ENCODE measurements around the gene NLRX1. TPM values are rescaled to one million over a fixed set of nuclear protein-coding genes. Genes with fewer than 3 reads are reported as not detected.
A peak's percentile ranks its signal among the peaks of the same experiment; 100 is the strongest.
"Not testable (repeated sequence)": the region's sequence is repeated elsewhere in the genome, so short reads cannot be mapped to it uniquely, and the experiment has no call there.

The NLRX1 gene
- total and polyA plus RNA-seq, 3 experiments from 2014 or later, result 11.3 to 16.7 (median 16.1) TPM

DNA sequence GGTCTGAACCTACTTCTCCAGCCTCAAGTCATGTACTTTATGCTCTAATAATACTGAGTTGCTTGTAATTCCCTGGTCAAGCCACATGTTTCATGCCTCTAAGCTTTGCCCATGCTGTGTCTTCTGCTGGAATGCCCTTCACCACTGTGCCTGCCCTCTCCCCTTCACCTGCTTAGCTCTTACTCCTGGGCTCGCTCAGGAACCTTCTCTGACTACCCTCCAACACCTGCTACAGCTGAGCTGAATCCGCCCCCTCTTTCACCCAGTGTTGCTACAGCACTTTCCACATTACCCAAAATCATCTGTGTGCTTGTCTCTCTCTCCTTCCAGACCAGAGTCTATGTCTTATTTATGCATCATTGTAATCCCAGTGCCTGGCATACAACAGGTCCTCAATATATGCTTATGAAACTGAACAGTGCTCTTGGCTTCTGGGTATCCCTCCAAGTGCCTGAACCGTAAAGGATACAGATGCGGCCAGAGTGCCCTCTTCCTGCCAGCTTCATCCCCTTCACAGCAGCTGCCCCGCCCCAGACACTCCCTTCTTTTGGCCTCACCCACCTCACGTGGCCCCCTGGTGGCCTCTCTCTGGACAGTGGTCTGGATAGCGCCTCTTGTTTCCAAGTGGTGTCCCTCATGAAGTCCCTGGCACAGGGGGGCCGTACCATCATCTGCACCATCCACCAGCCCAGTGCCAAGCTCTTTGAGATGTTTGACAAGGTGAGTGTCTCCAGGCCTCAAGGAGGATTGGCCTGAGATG lies 12.6 kb upstream of the NLRX1 start:
- no peak for DNase-seq
- Mint-ChIP-seq H3K9me3 (peaks cover 0 to 2% (median 0%) of the 10 kb centered on the region in 5 donors), H3K4me1 (no peaks in the 10 kb centered on the region), H3K36me3 (no peaks in the 10 kb centered on the region), H3K27me3 (peaks cover 14 to 20% of the 10 kb centered on the region in 2 donors), H3K4me3 (no peak overlapping the region), H3K27ac (peak overlapping the region in 1 of 8 donors; percentile 61)
- ChIA-PET CTCF (interaction anchor here (0.9 to 1.0 kb wide), 3 partner anchors 12 to 15 kb away, joined by 3 read pairs; partner anchors contain the start of gene NLRX1), POLR2A (no interaction called here)
- Histone ChIP-seq H3K4me1 (ENCODE audit: insufficient read depth, low read length) (no peaks in the 10 kb centered on the region), H3K9me3 (ENCODE audit: low read length) (no peaks in the 10 kb centered on the region), H3K4me3 (ENCODE audit: low read length) (no peak overlapping the region), H3K36me3 (ENCODE audit: insufficient read depth, low read length) (no peaks in the 10 kb centered on the region), H3K27ac (ENCODE audit: low read depth, low read length) (no peak overlapping the region), H3K27me3 (ENCODE audit: insufficient read depth, low read length, poor library complexity, severe bottlenecking) (no peaks in the 10 kb centered on the region)

DNA sequence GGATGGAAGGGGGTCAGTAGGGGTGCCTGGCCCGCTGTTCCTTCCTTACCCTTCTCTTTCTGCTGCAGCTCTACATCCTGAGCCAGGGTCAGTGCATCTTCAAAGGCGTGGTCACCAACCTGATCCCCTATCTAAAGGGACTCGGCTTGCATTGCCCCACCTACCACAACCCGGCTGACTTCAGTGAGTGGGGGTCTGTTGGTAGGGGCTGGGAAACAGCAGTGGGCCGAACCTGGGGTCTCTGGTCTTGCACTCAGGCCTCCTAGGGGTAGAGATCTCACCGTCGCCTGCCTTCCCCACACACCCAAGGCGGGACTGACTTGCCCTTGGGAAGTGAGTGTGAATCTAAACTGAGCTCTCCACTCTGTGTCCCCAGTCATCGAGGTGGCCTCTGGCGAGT lies 12.0 kb upstream of the NLRX1 start:
- no peak for DNase-seq
- ChIA-PET POLR2A (no interaction called here), CTCF (interaction anchor here (1.0 to 1.5 kb wide), 3 partner anchors 8 to 13 kb away, joined by 3 to 5 read pairs (median 5); partner anchors contain the start of genes ABCG4 and NLRX1)
- peaks cover 0 to 2% (median 0%) of the 10 kb centered on the region in 5 donors for H3K9me3 Mint-ChIP-seq
- no peaks in the 10 kb centered on the region for H3K36me3 Mint-ChIP-seq
- Histone ChIP-seq H3K4me3 (ENCODE audit: low read length) (no peak overlapping the region), H3K9me3 (ENCODE audit: low read length) (no peaks in the 10 kb centered on the region), H3K27me3 (ENCODE audit: insufficient read depth, low read length, poor library complexity, severe bottlenecking) (no peaks in the 10 kb centered on the region), H3K27ac (ENCODE audit: low read depth, low read length) (no peak overlapping the region), H3K4me1 (ENCODE audit: insufficient read depth, low read length) (no peaks in the 10 kb centered on the region), H3K36me3 (ENCODE audit: insufficient read depth, low read length) (no peaks in the 10 kb centered on the region)
- peaks cover 12 to 20% of the 10 kb centered on the region in 2 donors for H3K27me3 Mint-ChIP-seq
- H3K4me1 Mint-ChIP-seq, result no peaks in the 10 kb centered on the region
- no peak overlapping the region for H3K27ac Mint-ChIP-seq
- no peak overlapping the region for H3K4me3 Mint-ChIP-seq

DNA sequence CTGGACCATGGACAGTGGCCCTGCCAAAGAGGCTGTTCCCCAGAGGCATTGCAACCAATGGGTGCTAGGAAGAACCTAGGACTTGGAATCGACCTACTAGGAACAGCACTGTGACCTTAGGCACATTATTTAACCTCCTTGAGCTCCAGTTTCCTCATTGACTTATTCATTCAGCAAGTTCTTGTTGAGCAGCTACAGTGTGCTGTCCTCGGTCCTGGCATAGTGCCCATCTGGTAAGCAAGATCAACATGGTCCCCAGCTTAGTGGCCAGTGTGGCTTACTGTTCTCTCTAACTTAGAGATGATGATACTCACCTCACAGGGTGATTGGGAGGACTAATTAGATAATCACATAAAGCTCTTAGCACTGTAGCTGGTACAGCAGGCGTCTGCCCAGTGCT lies 11.5 kb upstream of the NLRX1 start:
- no peaks in the 10 kb centered on the region for H3K36me3 Mint-ChIP-seq
- no peaks in the 10 kb centered on the region for H3K9me3 ChIP-seq (ENCODE audit: low read length)
- H3K27ac Mint-ChIP-seq, result no peak overlapping the region
- peaks cover 0 to 2% (median 0%) of the 10 kb centered on the region in 5 donors for H3K9me3 Mint-ChIP-seq
- H3K27me3 ChIP-seq (ENCODE audit: insufficient read depth, low read length, poor library complexity, severe bottlenecking), result no peaks in the 10 kb centered on the region
- H3K27me3 Mint-ChIP-seq, result peaks cover 12 to 20% of the 10 kb centered on the region in 2 donors
- CTCF ChIA-PET, result interaction anchor here (1.0 to 1.5 kb wide), 3 partner anchors 8 to 14 kb away, joined by 3 to 5 read pairs (median 5); partner anchors contain the start of genes ABCG4 and NLRX1
- H3K4me1 ChIP-seq (ENCODE audit: insufficient read depth, low read length), result no peaks in the 10 kb centered on the region
- H3K4me3 ChIP-seq (ENCODE audit: low read length), result no peak overlapping the region
- no peaks in the 10 kb centered on the region for H3K36me3 ChIP-seq (ENCODE audit: insufficient read depth, low read length)
- H3K4me1 Mint-ChIP-seq, result no peaks in the 10 kb centered on the region
- no peak for DNase-seq
- POLR2A ChIA-PET, result no interaction called here
- H3K4me3 Mint-ChIP-seq, result no peak overlapping the region
- H3K27ac ChIP-seq (ENCODE audit: low read depth, low read length), result no peak overlapping the region

DNA sequence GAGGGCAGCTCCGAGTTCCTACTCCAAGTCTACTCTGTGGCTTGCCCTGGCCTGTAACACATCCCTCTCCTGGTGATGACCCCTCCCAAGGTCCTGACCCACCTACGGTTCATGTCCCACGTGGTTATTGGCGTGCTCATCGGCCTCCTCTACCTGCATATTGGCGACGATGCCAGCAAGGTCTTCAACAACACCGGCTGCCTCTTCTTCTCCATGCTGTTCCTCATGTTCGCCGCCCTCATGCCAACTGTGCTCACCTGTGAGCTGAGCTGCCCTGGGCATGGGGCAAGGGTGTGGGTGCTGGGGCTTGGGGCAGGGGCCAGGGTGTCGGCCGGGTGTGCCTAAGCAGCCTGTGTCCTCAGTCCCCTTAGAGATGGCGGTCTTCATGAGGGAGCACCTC lies 10.1 kb upstream of the NLRX1 start:
- no peak overlapping the region for H3K4me3 Mint-ChIP-seq
- POLR2A ChIA-PET, result no interaction called here
- H3K27ac Mint-ChIP-seq, result no peak overlapping the region
- CTCF ChIA-PET, result no interaction called here
- Histone ChIP-seq H3K4me3 (ENCODE audit: low read length) (no peak overlapping the region), H3K27ac (ENCODE audit: low read depth, low read length) (no peak overlapping the region), H3K27me3 (ENCODE audit: insufficient read depth, low read length, poor library complexity, severe bottlenecking) (no peaks in the 10 kb centered on the region), H3K9me3 (ENCODE audit: low read length) (no peaks in the 10 kb centered on the region), H3K4me1 (ENCODE audit: insufficient read depth, low read length) (no peaks in the 10 kb centered on the region), H3K36me3 (ENCODE audit: insufficient read depth, low read length) (no peaks in the 10 kb centered on the region)
- no peak for DNase-seq
- peaks cover 4 to 10% of the 10 kb centered on the region in 2 donors for H3K27me3 Mint-ChIP-seq
- no peaks in the 10 kb centered on the region for H3K36me3 Mint-ChIP-seq
- no peaks in the 10 kb centered on the region for H3K4me1 Mint-ChIP-seq
- H3K9me3 Mint-ChIP-seq, result peaks cover 0 to 2% (median 0%) of the 10 kb centered on the region in 5 donors

DNA sequence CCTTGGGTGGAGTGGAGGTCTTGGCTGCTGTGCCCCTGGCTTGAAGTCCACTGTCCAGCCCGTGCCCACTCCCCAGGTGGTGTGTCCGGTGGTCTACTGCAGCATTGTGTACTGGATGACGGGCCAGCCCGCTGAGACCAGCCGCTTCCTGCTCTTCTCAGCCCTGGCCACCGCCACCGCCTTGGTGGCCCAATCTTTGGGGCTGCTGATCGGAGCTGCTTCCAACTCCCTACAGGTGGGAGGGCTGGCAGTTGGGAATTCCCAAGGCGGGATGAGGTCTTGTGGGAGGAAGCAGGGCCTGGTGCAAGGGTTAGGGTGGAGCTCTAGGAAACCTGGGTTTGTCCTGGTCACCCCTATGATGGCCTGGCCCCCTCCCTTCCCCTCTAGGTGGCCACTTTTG lies 8.4 kb upstream of the NLRX1 start:
- peak overlapping the region in 1 of 8 donors; percentile 54 for H3K27ac Mint-ChIP-seq
- Histone ChIP-seq H3K36me3 (ENCODE audit: insufficient read depth, low read length) (no peaks in the 10 kb centered on the region), H3K27ac (ENCODE audit: low read depth, low read length) (no peak overlapping the region), H3K27me3 (ENCODE audit: insufficient read depth, low read length, poor library complexity, severe bottlenecking) (no peaks in the 10 kb centered on the region), H3K4me1 (ENCODE audit: insufficient read depth, low read length) (no peaks in the 10 kb centered on the region), H3K4me3 (ENCODE audit: low read length) (no peak overlapping the region), H3K9me3 (ENCODE audit: low read length) (no peaks in the 10 kb centered on the region)
- no peak overlapping the region for H3K4me3 Mint-ChIP-seq
- peaks cover 2 to 4% of the 10 kb centered on the region in 2 donors for H3K27me3 Mint-ChIP-seq
- ChIA-PET CTCF (interaction anchor here (1.0 to 2.0 kb wide), 3 partner anchors 9 to 35 kb away, joined by 3 to 7 read pairs (median 5); partner anchors contain the start of gene NLRX1), POLR2A (no interaction called here)
- DNase-seq, result no peak
- no peaks in the 10 kb centered on the region for H3K4me1 Mint-ChIP-seq
- H3K9me3 Mint-ChIP-seq, result peaks cover 0 to 2% (median 0%) of the 10 kb centered on the region in 5 donors
- H3K36me3 Mint-ChIP-seq, result no peaks in the 10 kb centered on the region

DNA sequence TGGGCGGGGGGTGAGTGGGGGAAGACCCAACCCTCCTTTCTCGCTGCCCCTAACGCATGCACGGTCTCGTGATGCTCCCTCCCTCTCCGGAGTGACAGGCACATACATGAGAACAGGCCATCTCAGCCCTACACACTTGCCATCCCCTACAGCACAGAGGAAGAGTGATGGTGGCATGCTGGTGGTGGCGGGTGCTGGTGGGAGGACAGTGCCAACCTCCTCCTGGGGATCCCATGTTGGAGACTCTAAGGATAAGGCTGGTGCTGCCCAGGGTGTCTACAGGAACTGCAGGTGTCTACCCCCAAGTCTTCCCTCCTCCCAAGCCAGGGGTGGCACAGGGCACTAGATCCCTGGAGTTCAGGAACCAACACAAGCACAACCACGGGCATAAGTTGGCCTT lies 6.7 kb upstream of the NLRX1 start:
- no peak for DNase-seq
- no peak overlapping the region for H3K4me3 ChIP-seq (ENCODE audit: low read length)
- Mint-ChIP-seq H3K27ac (no peak overlapping the region), H3K36me3 (no peaks in the 10 kb centered on the region), H3K4me1 (no peaks in the 10 kb centered on the region), H3K9me3 (peaks cover 0 to 2% (median 0%) of the 10 kb centered on the region in 5 donors), H3K27me3 (peaks cover 0 to 2% of the 10 kb centered on the region in 2 donors), H3K4me3 (no peak overlapping the region)
- CTCF ChIA-PET, result no interaction called here
- H3K4me1 ChIP-seq (ENCODE audit: insufficient read depth, low read length), result no peaks in the 10 kb centered on the region
- POLR2A ChIA-PET, result no interaction called here
- H3K9me3 ChIP-seq (ENCODE audit: low read length), result no peaks in the 10 kb centered on the region
- H3K36me3 ChIP-seq (ENCODE audit: insufficient read depth, low read length), result no peaks in the 10 kb centered on the region
- no peak overlapping the region for H3K27ac ChIP-seq (ENCODE audit: low read depth, low read length)
- H3K27me3 ChIP-seq (ENCODE audit: insufficient read depth, low read length, poor library complexity, severe bottlenecking), result no peaks in the 10 kb centered on the region

DNA sequence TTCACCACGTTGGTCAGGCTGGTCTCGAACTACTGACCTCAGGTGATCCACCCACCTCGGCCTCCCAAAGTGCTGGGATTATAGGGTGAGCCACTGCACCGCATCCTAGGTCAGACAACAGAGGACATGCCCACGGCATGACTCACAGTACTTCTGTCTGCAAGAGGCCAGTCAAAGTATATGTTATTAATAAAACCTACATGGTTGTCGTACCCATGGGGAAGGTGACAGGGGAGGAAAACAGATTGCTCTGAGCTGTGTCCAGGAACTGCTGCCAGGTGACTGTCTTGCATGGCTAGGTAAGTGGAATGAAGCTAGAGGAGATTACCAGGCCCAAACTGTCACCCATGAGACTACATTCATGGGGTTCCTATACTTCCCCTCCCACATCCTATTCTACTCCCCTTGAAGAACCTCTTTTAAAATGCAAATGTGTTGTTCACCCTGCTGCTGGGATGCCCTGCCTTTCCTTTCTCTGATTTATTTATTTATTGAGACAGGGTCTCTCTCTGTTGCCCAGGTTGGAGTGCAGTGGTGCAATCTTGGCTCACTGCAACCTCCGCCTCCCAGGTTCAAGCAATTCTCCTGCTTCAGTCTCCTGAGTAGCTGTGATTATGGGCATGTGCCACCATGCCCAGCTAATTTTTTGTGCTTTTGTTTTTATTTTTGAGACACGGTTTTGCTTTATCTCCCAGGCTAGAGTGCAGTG lies 2.0 kb upstream of the NLRX1 start:
- Histone ChIP-seq H3K27me3 (ENCODE audit: insufficient read depth, low read length, poor library complexity, severe bottlenecking) (no peaks in the 10 kb centered on the region), H3K4me3 (ENCODE audit: low read length) (no peak overlapping the region), H3K36me3 (ENCODE audit: insufficient read depth, low read length) (no peaks in the 10 kb centered on the region), H3K27ac (ENCODE audit: low read depth, low read length) (no peak overlapping the region), H3K9me3 (ENCODE audit: low read length) (no peaks in the 10 kb centered on the region), H3K4me1 (ENCODE audit: insufficient read depth, low read length) (peaks cover 7% of the 10 kb centered on the region)
- Mint-ChIP-seq H3K9me3 (no peaks in the 10 kb centered on the region), H3K4me3 (peak overlapping the region in 3 of 7 donors; percentile 13 to 27 (median 13)), H3K27me3 (no peaks in the 10 kb centered on the region), H3K4me1 (peaks cover 5 to 14% (median 6%) of the 10 kb centered on the region in 3 donors), H3K27ac (no peak overlapping the region), H3K36me3 (peaks cover 0 to 3% (median 0%) of the 10 kb centered on the region in 3 donors)
- DNase-seq, result no peak
- POLR2A ChIA-PET, result no interaction called here
- CTCF ChIA-PET, result interaction anchor here (1.2 kb wide), 1 partner anchor 30 kb away, joined by 5 read pairs; no protein-coding TSS in a partner anchor

DNA sequence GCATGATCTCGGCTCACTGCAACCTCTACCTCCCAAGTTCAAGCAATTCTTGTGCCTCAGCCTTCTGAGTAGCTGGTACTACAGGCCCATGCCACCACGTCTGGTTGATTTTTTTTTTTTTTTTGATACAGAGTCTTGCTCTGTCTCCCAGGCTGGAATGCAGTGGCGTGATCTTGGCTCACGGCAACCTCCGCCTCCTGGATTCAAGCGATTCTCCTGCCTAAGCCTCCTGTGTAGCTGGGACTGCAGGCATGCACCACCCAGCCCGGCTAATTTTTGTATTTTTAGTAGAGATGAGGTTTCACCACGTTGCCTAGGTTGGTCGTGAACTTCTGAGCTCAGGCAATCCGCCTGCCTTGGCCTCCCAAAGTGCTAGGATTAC lies 1.5 kb upstream of the NLRX1 start:
- not testable (repeated sequence) for H3K27me3 Mint-ChIP-seq

More for the DNA sequence above, 1.5 kb upstream of the NLRX1 start:
- H3K36me3 Mint-ChIP-seq; H3K4me3 ChIP-seq (ENCODE audit: low read length); H3K4me1 ChIP-seq (ENCODE audit: insufficient read depth, low read length); POLR2A ChIA-PET; H3K36me3 ChIP-seq (ENCODE audit: insufficient read depth, low read length); H3K9me3 Mint-ChIP-seq; H3K9me3 ChIP-seq (ENCODE audit: low read length); H3K27me3 ChIP-seq (ENCODE audit: insufficient read depth, low read length, poor library complexity, severe bottlenecking); H3K27ac ChIP-seq (ENCODE audit: low read depth, low read length); DNase-seq: not testable (repeated sequence)
- H3K4me3 Mint-ChIP-seq, result peak overlapping the region in 4 of 7 donors; percentile 15 to 80 (median 51)
- H3K4me1 Mint-ChIP-seq, result peaks cover 5 to 14% (median 6%) of the 10 kb centered on the region in 3 donors
- CTCF ChIA-PET, result interaction anchor here (1.2 kb wide), 1 partner anchor 30 kb away, joined by 5 read pairs; no protein-coding TSS in a partner anchor
- H3K27ac Mint-ChIP-seq, result peak overlapping the region in 1 of 8 donors; percentile 75

Data from CD8-positive, alpha-beta memory T cell (primary cell).